GM12891 (cell line): ENCODE results near the gene ATP13A3.

Experiments used
- PAX5 ChIP-seq: IDR thresholded peaks from 2 replicates; pipeline ENCODE4 v1.6.1; 2011; ENCODE audit warnings: low read length, moderate library complexity, mild to moderate bottlenecking; ENCODE audit not compliant: insufficient read depth, severe bottlenecking
- POLR2A ChIP-seq: IDR thresholded peaks from 2 replicates; pipeline ENCODE4 v1.6.1; 2011; ENCODE audit warnings: low read depth, low read length, control low read depth
- POLR2AphosphoS5 ChIP-seq: IDR thresholded peaks from 2 replicates; pipeline ENCODE4 v1.6.1; 2011; ENCODE audit warnings: low read depth, low read length, control low read depth
- POU2F2 ChIP-seq: IDR thresholded peaks from 2 replicates; pipeline ENCODE4 v1.6.1; 2011; ENCODE audit warnings: low read depth, mild to moderate bottlenecking, control low read depth, low read length, moderate library complexity
- SPI1 ChIP-seq: IDR thresholded peaks from 2 replicates; pipeline ENCODE4 v1.6.1; 2011; ENCODE audit warnings: low read depth, low read length, control low read depth
- TAF1 ChIP-seq: IDR thresholded peaks from 2 replicates; pipeline ENCODE4 v1.6.1; 2011; ENCODE audit warnings: low read depth, low read length, control low read depth

GRCh38 chr3:194377708-194378107, 109.1 kb downstream of the ATP13A3 start:
- TF ChIP-seq POLR2AphosphoS5 (no peak), POLR2A (no peak), SPI1 (no peak), TAF1 (no peak), POU2F2 (no peak), PAX5 (no peak)
